HTERT RPE-1 (cell line): ENCODE data around the gene TADA2A.

Source experiments
- in situ Hi-C: fragments of 300-500 bp; cut with MboI; formaldehyde crosslinking; loops from 4 replicates; pipeline ENCODE4 v1.14.3; 2020; ENCODE audit warnings: low sequenced_read_pairs

The TADA2A gene

DNA sequence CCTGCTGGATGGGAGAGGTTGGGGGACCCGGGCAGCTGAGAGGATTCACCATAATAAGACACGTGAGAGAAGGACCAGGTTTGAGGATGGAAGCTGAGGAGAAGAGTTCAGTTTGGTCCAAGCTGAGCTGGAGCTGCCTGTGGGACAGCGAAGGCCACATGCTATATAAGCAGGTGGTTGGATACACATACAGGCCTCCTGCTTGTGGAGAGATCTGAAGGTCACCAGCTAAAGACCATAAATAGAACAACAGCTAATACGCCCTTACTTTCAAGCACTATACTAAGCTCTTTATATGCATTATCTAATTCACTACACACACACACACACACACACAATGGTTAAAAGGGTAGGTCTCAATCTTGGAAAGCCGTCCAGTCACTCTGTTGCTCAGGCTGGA, 115.1 kb downstream of the TADA2A start:
- in situ Hi-C loops: no loop called here

DNA sequence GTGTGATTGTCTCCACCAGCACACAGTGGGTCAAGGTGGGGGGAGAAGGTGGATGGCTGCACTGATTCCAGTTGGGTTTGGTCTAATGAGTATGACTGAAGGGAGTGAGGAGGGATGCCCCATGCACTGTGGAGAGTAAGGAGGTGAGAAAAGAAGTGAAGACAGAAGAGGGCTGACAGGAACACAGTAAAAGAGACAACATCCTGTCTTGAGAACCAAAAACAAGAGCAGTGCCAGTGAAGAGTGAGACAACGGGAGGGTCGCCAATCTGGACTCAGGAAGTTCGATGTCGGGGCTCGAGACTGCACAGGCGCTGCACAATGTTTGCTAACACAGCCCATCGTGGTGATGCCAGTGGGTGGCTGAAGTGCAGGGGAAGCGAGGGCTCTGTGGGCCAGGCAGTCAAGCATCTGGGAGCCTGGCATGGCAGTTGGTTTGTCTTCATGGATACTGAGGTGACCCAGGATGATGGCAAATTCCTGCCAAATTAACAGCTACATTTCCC, 117.1 kb downstream of the TADA2A start:
- in situ Hi-C loops: no loop called here

- in situ Hi-C loops: no loop called here
Observed at GRCh38 chr17:37527249-37527851, 120.7 kb downstream of the TADA2A start.
